Occipital lobe (tissue), 3 donors: ENCODE data around the gene OPRD1. TPM values are rescaled to one million over a fixed set of nuclear protein-coding genes. Genes with fewer than 3 reads are reported as not detected.

Experiments used
- DNase-seq: peaks from one replicate; lab custom pipeline; 2025; lab: John Stamatoyannopoulos, UW
- small RNA-seq: library from RNA; depleted of rRNA; stranded (forward); fragments of <200 nt; gene quantifications from one replicate; pipeline ENCODE3, GENCODE V24; 2014
- total RNA-seq: library from RNA; depleted of rRNA; stranded (reverse); fragments of >200 nt; gene quantifications from one replicate; pipeline ENCODE4 v1.2.3, GENCODE V29; 2014

OPRD1 gene
- total RNA-seq, 1 donor from 2014 or later = 0.31 TPM

DNA sequence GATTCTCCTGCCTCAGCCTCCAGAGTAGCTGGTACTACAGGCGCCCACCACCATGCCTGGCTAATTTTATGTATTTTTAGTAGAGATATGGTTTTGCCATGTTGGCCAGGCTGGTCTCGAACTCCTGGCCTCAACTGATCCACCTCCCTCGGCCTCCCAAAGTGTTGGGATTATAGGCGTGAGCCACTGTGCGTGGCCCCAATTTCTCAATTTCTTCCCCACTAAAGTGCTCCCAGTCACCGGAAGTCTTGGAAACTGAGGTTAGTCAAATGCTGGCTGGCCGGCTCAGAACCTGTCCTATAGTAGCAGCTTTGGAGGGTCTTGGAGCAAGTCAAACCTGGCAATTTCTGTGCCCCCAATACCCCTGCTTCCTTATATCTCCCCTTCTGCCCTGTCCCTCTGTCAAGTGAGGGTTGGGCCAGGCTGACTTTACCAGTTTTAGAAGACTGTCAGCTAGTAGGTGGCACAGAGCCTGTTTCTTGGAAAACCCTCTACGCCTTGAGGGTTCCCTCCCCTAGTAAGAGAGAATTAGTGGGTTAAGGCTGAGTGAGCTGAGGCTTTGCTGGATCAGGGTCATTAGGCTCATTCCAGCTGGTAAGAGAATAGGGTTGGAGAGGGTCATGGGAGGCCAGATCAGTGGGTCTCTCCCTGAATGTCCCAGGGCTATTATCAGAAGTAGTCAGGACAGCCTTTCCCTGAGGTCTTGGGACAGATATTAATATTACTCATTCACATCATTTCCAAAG, 94.1 kb downstream of the OPRD1 start:
- no peak for DNase-seq

- no peak for DNase-seq
Measured at GRCh38 chr1:28909198-28909597, 97.2 kb downstream of the OPRD1 start.

GRCh38 chr1:28910379-28911115, 98.6 kb downstream of the OPRD1 start:
- no peak for DNase-seq

DNA sequence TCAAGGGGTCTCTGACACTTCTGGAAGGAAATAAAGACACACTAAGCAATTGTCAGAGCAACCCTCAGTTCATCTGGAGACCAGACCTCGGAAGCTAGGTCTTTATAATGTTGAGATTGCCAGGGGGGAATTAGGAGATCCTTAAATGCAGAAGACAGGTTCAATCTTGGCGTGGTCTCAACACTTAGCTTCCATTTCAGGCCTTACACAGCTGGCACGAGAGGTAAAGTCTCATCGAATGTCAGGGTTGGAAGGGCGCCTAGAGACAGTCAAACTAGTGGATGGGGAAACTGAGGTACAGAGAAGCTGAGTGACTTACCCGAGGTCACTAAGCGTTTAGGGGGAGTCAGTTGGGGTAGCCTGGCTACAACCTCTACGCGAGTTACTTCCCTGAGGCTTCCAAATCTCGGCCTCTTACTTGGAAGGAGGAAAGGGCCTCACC, 101.8 kb downstream of the OPRD1 start:
- DNase-seq = no peak

GRCh38 chr1:28914228-28915030, 102.5 kb downstream of the OPRD1 start, which contains the start of gene EPB41:
TSS of gene EPB41 (plus strand) at chr1:28914569. CDS start at chr1:28987438, 72,869 bp downstream.
- peak; percentile 75 for DNase-seq

DNA sequence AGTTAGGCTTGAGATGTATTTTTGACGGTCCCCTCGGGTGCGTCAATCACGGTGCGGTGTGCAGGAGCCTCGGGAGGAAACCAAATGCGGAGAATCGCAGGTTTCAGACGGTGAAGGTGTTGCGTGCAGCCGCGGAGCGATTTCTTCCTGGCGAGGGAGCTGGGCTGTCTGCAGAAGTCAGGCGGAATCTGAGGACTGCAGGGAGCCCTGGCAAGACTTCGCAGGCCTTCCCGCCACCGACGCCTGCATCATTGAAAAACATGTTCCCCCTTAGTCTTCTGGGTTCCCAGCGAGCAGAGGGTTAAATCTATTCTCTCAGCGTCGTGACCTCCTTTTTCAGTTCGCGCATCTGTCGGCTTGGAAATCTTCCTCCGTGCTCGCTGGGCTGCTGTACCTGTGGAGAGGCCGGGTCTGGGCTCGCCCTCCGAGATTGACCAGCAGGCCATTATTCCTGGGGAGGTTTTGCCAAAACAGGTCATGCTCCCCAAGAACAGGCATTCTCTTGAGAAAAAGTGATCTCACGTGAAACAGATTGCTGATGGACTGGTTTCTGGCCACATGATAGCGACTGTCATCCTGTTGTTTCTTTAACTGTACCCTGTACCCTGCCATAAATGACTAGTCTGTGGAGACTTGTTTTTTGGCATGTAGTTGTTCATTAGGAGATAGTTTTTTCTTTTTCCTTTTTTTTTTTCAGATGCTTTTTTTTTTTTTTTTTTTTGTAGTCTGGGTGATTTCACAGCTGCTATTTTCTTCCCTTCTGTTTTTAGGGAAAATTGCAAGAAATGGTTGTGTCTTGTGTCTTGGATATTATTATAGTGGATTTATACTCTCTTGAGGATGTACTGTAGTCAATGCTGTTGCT, 103.3 kb downstream of the OPRD1 start:
- no peak for DNase-seq

DNA sequence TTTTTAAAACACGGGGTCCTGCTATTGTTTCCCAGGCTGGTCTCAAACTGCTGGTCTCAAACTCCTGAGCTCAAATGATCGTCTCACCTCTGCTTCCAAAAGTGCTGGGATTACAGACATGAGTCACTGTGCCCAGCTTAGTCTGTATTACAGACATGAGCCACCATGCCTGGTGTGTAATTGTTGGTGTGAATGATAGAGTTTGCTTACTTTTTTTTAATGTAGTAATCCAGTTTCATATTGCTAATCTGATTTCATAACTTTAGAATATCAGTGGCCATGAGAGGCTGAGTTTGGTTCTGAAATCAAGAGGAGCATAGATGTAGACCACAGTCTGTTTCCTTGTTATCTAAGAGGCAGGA, 105.8 kb downstream of the OPRD1 start:
- DNase-seq = no peak

Small RNA genes within 50 kb of the gene (small RNA-seq; reads per million reads assigned to genes)
- gene RF00019 = not detected

Other genes starting within 250 kb of the OPRD1 start
- gene RAB42, start 219.9 kb upstream of the OPRD1 start, total RNA-seq = 1.6 TPM
- 20.1 TPM for gene TAF12, start 169.1 kb upstream of the OPRD1 start, total RNA-seq
- gene RNU11, start 163.6 kb upstream of the OPRD1 start, total RNA-seq = not detected
- 14.5 TPM for gene GMEB1, start 143.4 kb upstream of the OPRD1 start, total RNA-seq
- 78.8 TPM for gene YTHDF2, start 75.2 kb upstream of the OPRD1 start, total RNA-seq
- gene EPB41, start 102.4 kb downstream of the OPRD1 start, total RNA-seq = 36.2 TPM